ENCODE data around the gene SCARB1.

DNA sequence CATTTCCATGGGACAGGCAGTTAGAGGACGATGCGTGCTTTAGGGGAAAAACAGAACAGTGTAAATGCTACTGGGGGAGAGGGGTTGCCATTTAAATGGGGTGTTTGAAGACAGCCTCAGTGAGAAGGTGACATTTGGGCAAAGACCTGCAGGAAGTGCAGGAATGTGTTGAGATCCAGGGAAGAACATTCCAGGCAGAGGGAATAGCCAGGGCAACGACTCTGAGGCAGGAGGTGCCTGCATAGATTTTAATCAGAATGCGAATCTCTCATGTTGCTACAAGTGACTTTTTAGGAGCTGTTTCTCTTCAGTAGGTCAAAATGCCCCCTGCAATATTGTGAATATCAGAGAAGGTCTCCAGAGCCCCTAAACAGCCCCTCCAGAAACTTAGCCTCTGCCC is 7.6 kb upstream of the SCARB1 start:
- TF ChIP-seq BACH2 (CRISPR knock-in tag; IDR thresholded peaks at IDR 0.05; ENCODE audit: borderline replicate concordance) (no peak), ZNF70 (CRISPR knock-in tag; IDR thresholded peaks at IDR 0.05) (no peak), GLIS3 (CRISPR knock-in tag; IDR thresholded peaks at IDR 0.05) (no peak), TCF4 (CRISPR knock-in tag; IDR thresholded peaks at IDR 0.05; ENCODE audit: borderline replicate concordance) (no peak), ARNTL (CRISPR knock-in tag; IDR thresholded peaks at IDR 0.05; ENCODE audit: borderline replicate concordance, low read depth) (no peak), TOX (CRISPR knock-in tag; IDR thresholded peaks at IDR 0.05; ENCODE audit: borderline replicate concordance) (no peak), ZC3H10 (CRISPR knock-in tag; IDR thresholded peaks at IDR 0.05) (no peak)
- TF ChIP-seq, protein P1, sequence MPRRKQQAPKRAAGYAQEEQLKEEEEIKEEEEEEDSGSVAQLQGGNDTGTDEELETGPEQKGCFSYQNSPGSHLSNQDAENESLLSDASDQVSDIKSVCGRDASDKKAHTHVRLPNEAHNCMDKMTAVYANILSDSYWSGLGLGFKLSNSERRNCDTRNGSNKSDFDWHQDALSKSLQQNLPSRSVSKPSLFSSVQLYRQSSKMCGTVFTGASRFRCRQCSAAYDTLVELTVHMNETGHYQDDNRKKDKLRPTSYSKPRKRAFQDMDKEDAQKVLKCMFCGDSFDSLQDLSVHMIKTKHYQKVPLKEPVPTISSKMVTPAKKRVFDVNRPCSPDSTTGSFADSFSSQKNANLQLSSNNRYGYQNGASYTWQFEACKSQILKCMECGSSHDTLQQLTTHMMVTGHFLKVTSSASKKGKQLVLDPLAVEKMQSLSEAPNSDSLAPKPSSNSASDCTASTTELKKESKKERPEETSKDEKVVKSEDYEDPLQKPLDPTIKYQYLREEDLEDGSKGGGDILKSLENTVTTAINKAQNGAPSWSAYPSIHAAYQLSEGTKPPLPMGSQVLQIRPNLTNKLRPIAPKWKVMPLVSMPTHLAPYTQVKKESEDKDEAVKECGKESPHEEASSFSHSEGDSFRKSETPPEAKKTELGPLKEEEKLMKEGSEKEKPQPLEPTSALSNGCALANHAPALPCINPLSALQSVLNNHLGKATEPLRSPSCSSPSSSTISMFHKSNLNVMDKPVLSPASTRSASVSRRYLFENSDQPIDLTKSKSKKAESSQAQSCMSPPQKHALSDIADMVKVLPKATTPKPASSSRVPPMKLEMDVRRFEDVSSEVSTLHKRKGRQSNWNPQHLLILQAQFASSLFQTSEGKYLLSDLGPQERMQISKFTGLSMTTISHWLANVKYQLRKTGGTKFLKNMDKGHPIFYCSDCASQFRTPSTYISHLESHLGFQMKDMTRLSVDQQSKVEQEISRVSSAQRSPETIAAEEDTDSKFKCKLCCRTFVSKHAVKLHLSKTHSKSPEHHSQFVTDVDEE (CRISPR knock-in tag; IDR thresholded peaks at IDR 0.05), result no peak
- TF ChIP-seq, protein P2, sequence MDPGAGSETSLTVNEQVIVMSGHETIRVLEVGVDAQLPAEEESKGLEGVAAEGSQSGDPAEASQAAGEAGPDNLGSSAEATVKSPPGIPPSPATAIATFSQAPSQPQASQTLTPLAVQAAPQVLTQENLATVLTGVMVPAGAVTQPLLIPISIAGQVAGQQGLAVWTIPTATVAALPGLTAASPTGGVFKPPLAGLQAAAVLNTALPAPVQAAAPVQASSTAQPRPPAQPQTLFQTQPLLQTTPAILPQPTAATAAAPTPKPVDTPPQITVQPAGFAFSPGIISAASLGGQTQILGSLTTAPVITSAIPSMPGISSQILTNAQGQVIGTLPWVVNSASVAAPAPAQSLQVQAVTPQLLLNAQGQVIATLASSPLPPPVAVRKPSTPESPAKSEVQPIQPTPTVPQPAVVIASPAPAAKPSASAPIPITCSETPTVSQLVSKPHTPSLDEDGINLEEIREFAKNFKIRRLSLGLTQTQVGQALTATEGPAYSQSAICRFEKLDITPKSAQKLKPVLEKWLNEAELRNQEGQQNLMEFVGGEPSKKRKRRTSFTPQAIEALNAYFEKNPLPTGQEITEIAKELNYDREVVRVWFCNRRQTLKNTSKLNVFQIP (CRISPR knock-in tag; IDR thresholded peaks at IDR 0.05; ENCODE audit: borderline replicate concordance, low read depth), result no peak
- TF ChIP-seq, protein P3, sequence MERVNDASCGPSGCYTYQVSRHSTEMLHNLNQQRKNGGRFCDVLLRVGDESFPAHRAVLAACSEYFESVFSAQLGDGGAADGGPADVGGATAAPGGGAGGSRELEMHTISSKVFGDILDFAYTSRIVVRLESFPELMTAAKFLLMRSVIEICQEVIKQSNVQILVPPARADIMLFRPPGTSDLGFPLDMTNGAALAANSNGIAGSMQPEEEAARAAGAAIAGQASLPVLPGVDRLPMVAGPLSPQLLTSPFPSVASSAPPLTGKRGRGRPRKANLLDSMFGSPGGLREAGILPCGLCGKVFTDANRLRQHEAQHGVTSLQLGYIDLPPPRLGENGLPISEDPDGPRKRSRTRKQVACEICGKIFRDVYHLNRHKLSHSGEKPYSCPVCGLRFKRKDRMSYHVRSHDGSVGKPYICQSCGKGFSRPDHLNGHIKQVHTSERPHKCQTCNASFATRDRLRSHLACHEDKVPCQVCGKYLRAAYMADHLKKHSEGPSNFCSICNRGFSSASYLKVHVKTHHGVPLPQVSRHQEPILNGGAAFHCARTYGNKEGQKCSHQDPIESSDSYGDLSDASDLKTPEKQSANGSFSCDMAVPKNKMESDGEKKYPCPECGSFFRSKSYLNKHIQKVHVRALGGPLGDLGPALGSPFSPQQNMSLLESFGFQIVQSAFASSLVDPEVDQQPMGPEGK (CRISPR knock-in tag; IDR thresholded peaks at IDR 0.05; ENCODE audit: borderline replicate concordance), result no peak
